ENCODE measurements around the gene ASIC2.

- no peak for TF ChIP-seq CTCF (conservative IDR thresholded peaks at IDR 0.05)
- no peak for TF ChIP-seq EZH2 (IDR thresholded peaks at IDR 0.05; ENCODE audit: low read depth)
These were observed 300.6 kb downstream of the ASIC2 start for GRCh38 chr17:32992321-32993033.
